ENCODE measurements around the gene YWHAB.

- no peak for TF ChIP-seq POLR2A (IDR thresholded peaks at IDR 0.05; ENCODE audit: low read length)
- TF ChIP-seq GATA1 (IDR thresholded peaks at IDR 0.05; ENCODE audit: low read depth, low read length) = no peak
Measured at GRCh38 chr20:44848254-44849015, 37.1 kb upstream of the YWHAB start.

All from erythroblast (primary cell).